Activated CD4-positive, CD25-positive, alpha-beta regulatory T cell treated with anti-CD3 and anti-CD28 coated beads, Interleukin-2, amount 50 U/mL, for 24 hours (primary cell): ENCODE measurements around the gene PXT1.
"Not testable (repeated sequence)": the region's sequence is repeated elsewhere in the genome, so short reads cannot be mapped to it uniquely, and the experiment has no call there.

Experiments
- ATAC-seq, 2 donors: fragments of 150-1000 bp; cut with Tn5 transposase; one replicate each; pipeline ENCODE4 v1.10.0; 2021; ENCODE audit warnings: mild to moderate bottlenecking in 1 of 2, moderate library complexity in 1 of 2

PXT1 gene

GRCh38 chr6:36443471-36444428, 1.1 kb upstream of the PXT1 start:
- no peak for ATAC-seq

- ATAC-seq = no peak
Measured at GRCh38 chr6:36442103-36442670, 467 bp downstream of the PXT1 start.

- ATAC-seq = peak; percentile 85
Measured at GRCh38 chr6:36441307-36441894, 1.3 kb downstream of the PXT1 start.

GRCh38 chr6:36436466-36436865, 6.2 kb downstream of the PXT1 start:
- no peak for ATAC-seq

- no peak for ATAC-seq
Measured at GRCh38 chr6:36432151-36432671, 10.4 kb downstream of the PXT1 start.

- no peak for ATAC-seq
Measured at GRCh38 chr6:36431197-36431596, 11.5 kb downstream of the PXT1 start.

- ATAC-seq = no peak
Measured at GRCh38 chr6:36430351-36430750, 12.3 kb downstream of the PXT1 start.

GRCh38 chr6:36428911-36429310, 13.7 kb downstream of the PXT1 start:
- no peak for ATAC-seq

GRCh38 chr6:36426622-36427021, 16.0 kb downstream of the PXT1 start:
- ATAC-seq = no peak

GRCh38 chr6:36423101-36423824, 19.4 kb downstream of the PXT1 start:
- peak; percentile 99 for ATAC-seq

- no peak for ATAC-seq
Measured at GRCh38 chr6:36422714-36423100, 19.9 kb downstream of the PXT1 start.

GRCh38 chr6:36419310-36419709, 23.3 kb downstream of the PXT1 start:
- ATAC-seq = no peak

GRCh38 chr6:36418558-36418957, 24.1 kb downstream of the PXT1 start:
- ATAC-seq = no peak

- ATAC-seq = no peak
Measured at GRCh38 chr6:36414481-36414880, 28.2 kb downstream of the PXT1 start.

- ATAC-seq = no peak
Measured at GRCh38 chr6:36413489-36414480, 28.9 kb downstream of the PXT1 start.

GRCh38 chr6:36409718-36410117, 32.9 kb downstream of the PXT1 start:
- ATAC-seq = not testable (repeated sequence)

- no peak for ATAC-seq
Measured at GRCh38 chr6:36404164-36404563, 38.5 kb downstream of the PXT1 start.

- no peak for ATAC-seq
Measured at GRCh38 chr6:36402481-36402880, 40.2 kb downstream of the PXT1 start.

GRCh38 chr6:36399970-36400369, 42.7 kb downstream of the PXT1 start:
- ATAC-seq = peak in 1 of 2 donors; percentile 33

GRCh38 chr6:36392621-36393020, 50.0 kb downstream of the PXT1 start:
- ATAC-seq = no peak

- no peak for ATAC-seq
Measured at GRCh38 chr6:36389353-36389752, 53.3 kb downstream of the PXT1 start.
